ENCODE results near the gene SH3D21.

Gene SH3D21

DNA sequence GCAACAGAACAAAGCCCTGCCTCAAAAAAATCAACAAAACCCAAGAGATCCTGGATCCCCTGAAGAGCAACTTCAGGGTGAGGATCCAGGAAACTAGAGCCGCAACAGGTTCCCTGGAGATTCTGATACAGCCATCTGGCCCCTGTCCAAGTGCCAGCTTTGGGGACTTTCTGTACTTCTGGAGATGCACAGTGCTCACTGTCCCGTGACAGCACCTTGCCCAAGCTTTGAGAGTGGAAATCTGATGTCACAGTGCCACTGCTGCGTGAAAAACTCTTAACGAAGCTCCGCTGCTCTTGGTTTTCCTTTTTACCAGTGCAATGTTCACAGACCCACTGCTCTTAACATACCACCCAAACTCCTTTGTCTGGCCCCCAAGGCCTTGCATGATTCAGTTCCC lies 53.2 kb downstream of the SH3D21 start:
- no peak for DNase-seq (ENCODE audit: low read depth)

DNA sequence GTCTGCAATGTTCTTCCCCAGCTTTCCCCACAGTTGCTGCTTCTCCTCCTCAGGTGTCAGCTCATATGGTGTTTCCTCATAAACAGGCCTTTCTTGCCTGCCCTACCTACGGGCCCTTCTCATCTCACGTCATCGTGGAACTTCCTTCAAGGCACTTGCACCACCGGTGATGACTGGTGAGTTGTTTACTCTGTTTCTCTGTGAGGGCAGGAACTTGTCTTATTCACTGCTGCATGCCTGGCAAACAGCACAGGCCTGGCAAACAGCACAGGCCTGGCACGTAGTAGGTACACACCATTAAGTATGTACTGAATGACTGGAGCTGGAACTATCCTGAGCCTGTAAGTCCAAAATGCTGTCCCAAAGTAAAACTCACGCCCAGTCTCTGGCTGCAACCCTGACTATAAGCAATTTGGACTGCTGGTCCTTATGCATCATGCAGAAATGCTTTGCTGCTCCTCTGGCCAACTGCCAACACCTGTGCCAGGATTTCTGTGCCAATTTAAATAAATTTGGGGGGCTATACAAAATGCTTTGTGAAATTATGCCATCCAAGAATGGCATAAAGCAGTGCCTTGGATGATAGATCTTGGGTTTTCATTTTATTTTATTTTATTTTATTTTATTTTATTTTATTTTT lies 53.9 kb downstream of the SH3D21 start:
- DNase-seq (ENCODE audit: low read depth): no peak

DNA sequence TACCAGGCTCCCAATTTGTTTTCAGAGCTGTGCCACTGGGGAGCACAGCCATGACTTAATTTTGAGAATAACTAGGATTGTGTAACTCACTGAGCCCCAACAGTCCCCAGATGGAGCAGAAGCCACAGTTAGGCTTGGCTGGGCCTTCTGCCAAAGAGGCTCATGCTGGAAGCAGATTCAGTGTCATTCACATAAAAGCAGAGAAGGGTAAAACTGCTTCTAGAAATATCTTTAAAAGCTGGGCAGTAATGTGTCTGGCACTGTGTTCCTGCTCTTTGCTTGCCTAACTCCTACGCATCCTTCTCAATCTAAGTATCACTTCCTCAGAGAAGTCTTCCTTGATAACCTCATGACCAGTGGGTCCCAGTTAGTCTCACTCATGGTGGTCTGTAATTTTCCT lies 59.2 kb downstream of the SH3D21 start:
- DNase-seq (ENCODE audit: low read depth): peak; percentile 79

DNA sequence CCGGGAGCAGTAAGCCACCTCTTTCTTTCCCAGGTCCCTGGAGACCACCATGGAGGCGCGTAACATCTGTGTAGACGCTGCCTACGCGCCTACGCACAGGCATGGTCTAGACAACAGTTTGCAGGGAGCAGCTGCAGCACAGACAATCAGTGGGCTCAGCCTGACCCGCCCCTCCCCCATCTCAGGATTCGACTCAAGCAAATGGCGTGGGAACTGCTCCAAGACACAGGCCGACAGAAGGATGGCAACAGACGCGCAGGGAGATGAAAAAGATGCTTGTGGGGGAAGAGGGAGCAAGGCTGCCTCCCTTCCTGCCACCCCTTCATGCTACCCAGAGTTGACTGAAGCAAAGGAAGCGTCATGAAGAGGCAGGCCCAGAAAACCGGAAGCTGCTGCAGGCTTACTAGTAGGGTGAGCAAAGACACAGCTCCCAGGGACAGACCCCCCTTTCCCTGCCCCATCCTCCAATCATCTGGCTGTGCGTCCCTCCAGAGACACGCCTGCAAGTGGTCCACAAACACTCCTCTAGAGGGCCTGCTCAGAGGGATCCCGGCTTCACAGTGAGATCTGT lies 60.0 kb downstream of the SH3D21 start:
- DNase-seq (ENCODE audit: low read depth): no peak

DNA sequence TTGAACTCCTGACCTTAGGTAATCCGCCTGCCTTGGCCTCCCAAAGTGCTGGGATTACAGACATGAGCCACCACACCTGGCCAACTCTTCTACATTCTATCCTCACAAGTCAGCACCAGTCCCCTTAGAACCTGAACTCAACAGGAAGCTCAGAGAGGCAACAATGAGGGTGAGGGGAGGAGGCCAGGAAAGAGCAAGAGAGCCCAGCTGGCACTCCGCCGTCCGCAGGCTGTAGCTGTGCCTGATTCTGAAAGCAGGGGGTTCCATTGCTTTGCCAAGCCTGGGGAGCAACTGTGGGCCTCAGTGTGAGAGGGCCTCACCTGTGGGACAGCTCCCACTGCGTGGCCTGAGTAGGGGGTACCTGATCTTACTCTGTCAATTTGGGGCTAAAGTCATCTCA lies 60.9 kb downstream of the SH3D21 start:
- DNase-seq (ENCODE audit: low read depth): no peak

DNA sequence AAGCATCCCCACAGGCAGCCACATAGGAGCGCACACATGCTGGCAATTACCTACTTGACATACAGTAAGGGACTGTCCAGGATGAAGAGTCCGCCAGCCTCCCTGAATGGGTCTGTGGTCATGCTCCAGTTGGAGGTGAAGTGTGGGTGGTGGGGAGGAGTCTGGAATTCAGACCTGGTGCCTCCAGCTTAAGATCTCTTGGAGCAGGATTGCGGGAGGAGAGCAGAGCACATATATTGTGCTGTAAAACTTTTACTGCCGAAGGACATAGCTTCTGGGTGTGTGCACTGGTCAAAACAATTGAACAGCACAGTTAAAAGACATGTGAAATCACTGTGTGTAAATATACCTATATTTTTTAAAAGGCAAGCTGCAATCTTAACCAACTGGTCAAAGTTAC lies 61.6 kb downstream of the SH3D21 start:
- DNase-seq (ENCODE audit: low read depth): no peak

DNA sequence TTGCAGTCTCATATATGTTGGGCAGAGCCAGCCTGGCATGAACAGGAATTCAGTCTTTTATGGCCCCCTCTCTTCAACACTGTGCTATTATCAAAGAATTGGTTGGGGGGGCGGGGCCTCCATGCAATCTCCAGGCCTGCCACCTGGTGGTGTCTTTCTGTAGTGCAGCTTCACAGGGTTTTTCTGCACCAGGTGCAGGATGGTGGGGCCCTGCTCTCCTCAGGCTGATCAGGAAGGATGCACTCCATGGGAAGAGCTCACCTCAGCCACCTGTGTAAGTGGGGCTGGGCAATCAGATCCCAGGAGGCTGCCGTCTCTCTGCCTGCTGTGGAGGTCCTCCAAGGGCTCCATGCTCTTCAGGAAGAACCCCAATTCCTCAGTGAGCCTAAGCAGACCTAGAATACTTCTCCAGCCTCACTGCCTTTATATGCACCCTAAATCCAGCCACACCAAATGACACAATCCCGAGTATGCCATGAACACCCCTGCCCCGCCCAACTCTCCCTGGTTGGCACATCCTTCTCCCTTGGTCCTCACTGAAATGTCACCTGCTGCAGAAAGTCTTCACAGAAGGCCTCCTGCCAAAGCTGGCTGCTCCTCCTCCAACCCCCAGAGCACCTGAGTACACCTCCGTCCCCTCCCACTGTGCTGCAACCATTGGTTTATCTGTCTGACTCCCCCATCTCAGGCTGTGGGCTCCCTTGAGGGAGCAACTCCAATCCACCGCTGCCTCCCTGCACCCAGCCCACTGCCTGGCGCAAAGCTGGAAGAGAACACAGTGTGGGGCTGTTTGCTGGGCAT lies 63.1 kb downstream of the SH3D21 start:
- no peak for DNase-seq (ENCODE audit: low read depth)
